ENCODE data around the gene MAGEA8.
"Not testable (repeated sequence)": the region's sequence is repeated elsewhere in the genome, so short reads cannot be mapped to it uniquely, and the experiment has no call there.

DNA sequence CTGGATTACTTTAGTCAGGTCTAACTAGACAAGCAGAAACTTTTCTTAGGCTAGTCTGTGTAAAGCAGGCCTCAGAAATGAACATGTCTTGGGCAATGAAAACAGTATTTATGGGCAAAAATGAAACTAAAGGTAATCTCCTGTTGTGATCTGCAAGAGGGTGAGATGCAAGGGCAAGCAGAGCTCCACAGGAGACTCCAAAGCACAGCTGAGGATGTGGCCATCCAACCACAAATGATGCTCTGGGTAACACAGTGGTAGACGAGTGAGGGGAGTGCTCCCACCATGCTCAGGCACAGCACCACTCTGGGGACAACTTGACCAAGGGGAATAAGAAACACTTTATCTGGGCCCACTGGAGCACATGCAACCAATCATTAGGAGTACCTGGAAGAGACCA lies 47.7 kb downstream of the MAGEA8 start:
- TF ChIP-seq, protein P1, sequence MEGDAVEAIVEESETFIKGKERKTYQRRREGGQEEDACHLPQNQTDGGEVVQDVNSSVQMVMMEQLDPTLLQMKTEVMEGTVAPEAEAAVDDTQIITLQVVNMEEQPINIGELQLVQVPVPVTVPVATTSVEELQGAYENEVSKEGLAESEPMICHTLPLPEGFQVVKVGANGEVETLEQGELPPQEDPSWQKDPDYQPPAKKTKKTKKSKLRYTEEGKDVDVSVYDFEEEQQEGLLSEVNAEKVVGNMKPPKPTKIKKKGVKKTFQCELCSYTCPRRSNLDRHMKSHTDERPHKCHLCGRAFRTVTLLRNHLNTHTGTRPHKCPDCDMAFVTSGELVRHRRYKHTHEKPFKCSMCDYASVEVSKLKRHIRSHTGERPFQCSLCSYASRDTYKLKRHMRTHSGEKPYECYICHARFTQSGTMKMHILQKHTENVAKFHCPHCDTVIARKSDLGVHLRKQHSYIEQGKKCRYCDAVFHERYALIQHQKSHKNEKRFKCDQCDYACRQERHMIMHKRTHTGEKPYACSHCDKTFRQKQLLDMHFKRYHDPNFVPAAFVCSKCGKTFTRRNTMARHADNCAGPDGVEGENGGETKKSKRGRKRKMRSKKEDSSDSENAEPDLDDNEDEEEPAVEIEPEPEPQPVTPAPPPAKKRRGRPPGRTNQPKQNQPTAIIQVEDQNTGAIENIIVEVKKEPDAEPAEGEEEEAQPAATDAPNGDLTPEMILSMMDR (IDR thresholded peaks at IDR 0.05): not testable (repeated sequence)
- not testable (repeated sequence) for TF ChIP-seq POLR2A (IDR thresholded peaks at IDR 0.05)
